Pulmonary artery endothelial cell (primary cell): ENCODE data around the gene HIPK1. TPM values are rescaled to one million over a fixed set of nuclear protein-coding genes. Genes with fewer than 3 reads are reported as not detected.
"Not testable (repeated sequence)": the region's sequence is repeated elsewhere in the genome, so short reads cannot be mapped to it uniquely, and the experiment has no call there.

Experiments
- DNase-seq: peaks from one replicate; pipeline ENCODE4 v3.0.0-alpha.2; 2011; ENCODE audit warnings: low read depth, low spot score
- total RNA-seq: library from RNA; depleted of rRNA; stranded (reverse); fragments of >200 nt; gene quantifications from 2 replicates; pipeline ENCODE4 v1.2.3, GENCODE V29; 2014

HIPK1 gene
- total RNA-seq, 1 donor from 2014 or later, result 34.8 TPM

GRCh38 chr1:113981962-113982931, 53.1 kb downstream of the HIPK1 start:
- no peak for DNase-seq

GRCh38 chr1:113982949-113983348, 53.8 kb downstream of the HIPK1 start:
- DNase-seq, result no peak

GRCh38 chr1:113983391-113983790, 54.3 kb downstream of the HIPK1 start:
- no peak for DNase-seq

GRCh38 chr1:113983826-113984225, 54.7 kb downstream of the HIPK1 start:
- DNase-seq, result no peak

GRCh38 chr1:113984710-113985109, 55.6 kb downstream of the HIPK1 start:
- DNase-seq, result peak; percentile 52

- DNase-seq, result no peak
Measured at GRCh38 chr1:113986802-113987201, 57.7 kb downstream of the HIPK1 start.

- no peak for DNase-seq
Measured at GRCh38 chr1:113987259-113987658, 58.1 kb downstream of the HIPK1 start.

- DNase-seq, result no peak
Measured at GRCh38 chr1:113990530-113990929, 61.4 kb downstream of the HIPK1 start.

- DNase-seq, result no peak
Measured at GRCh38 chr1:113990961-113991360, 61.8 kb downstream of the HIPK1 start.

- DNase-seq, result no peak
Measured at GRCh38 chr1:113991467-113991997, 62.4 kb downstream of the HIPK1 start.

GRCh38 chr1:113993072-113993471, 63.9 kb downstream of the HIPK1 start:
- DNase-seq, result no peak

GRCh38 chr1:113993766-113994165, 64.6 kb downstream of the HIPK1 start:
- DNase-seq, result no peak

- DNase-seq, result no peak
Measured at GRCh38 chr1:113995382-113995781, 66.3 kb downstream of the HIPK1 start.

GRCh38 chr1:113998361-113998760, 69.2 kb downstream of the HIPK1 start:
- DNase-seq, result no peak

- DNase-seq, result no peak
Measured at GRCh38 chr1:113999233-113999632, 70.1 kb downstream of the HIPK1 start.

GRCh38 chr1:113999799-114000198, 70.7 kb downstream of the HIPK1 start:
- no peak for DNase-seq

GRCh38 chr1:114000406-114000805, 71.3 kb downstream of the HIPK1 start:
- DNase-seq, result no peak

GRCh38 chr1:114002492-114003239, 73.5 kb downstream of the HIPK1 start:
- DNase-seq, result no peak

- DNase-seq, result no peak
Measured at GRCh38 chr1:114003431-114003830, 74.3 kb downstream of the HIPK1 start.

- DNase-seq, result not testable (repeated sequence)
Measured at GRCh38 chr1:114006825-114007224, 77.7 kb downstream of the HIPK1 start.

GRCh38 chr1:114008480-114008941, 79.4 kb downstream of the HIPK1 start:
- DNase-seq, result no peak

- no peak for DNase-seq
Measured at GRCh38 chr1:114008993-114009392, 79.9 kb downstream of the HIPK1 start.
